HG02943 (cell line): ENCODE measurements around the gene KDM8.
"Not testable (repeated sequence)": the region's sequence is repeated elsewhere in the genome, so short reads cannot be mapped to it uniquely, and the experiment has no call there.

Source experiments
- ATAC-seq: cut with Tn5 transposase; IDR thresholded peaks from one replicate; pipeline ENCODE4 v1.9.1; 2021; ENCODE audit warnings: mild to moderate bottlenecking, low read depth, moderate library complexity; ENCODE audit not compliant: unreplicated experiment

The KDM8 gene

GRCh38 chr16:27190316-27190871, 12.9 kb upstream of the KDM8 start:
- no peak for ATAC-seq

- no peak for ATAC-seq
Observed at GRCh38 chr16:27191352-27191924, 11.9 kb upstream of the KDM8 start.

GRCh38 chr16:27193300-27193990, 9.9 kb upstream of the KDM8 start:
- no peak for ATAC-seq

GRCh38 chr16:27195076-27195741, 8.1 kb upstream of the KDM8 start:
- no peak for ATAC-seq

GRCh38 chr16:27195941-27196595, 7.3 kb upstream of the KDM8 start:
- no peak for ATAC-seq

GRCh38 chr16:27197004-27197403, 6.3 kb upstream of the KDM8 start:
- no peak for ATAC-seq

GRCh38 chr16:27198451-27199234, 4.7 kb upstream of the KDM8 start:
- ATAC-seq: no peak

- ATAC-seq: no peak
Observed at GRCh38 chr16:27199235-27199586, 4.1 kb upstream of the KDM8 start.

GRCh38 chr16:27199736-27200135, 3.6 kb upstream of the KDM8 start:
- no peak for ATAC-seq

GRCh38 chr16:27200914-27201313, 2.4 kb upstream of the KDM8 start:
- not testable (repeated sequence) for ATAC-seq

- peak; percentile 57 for ATAC-seq
Observed at GRCh38 chr16:27202923-27203506, 311 bp upstream of the KDM8 start.

- no peak for ATAC-seq
Observed at GRCh38 chr16:27204312-27204915, 1.1 kb downstream of the KDM8 start.

- ATAC-seq: no peak
Observed at GRCh38 chr16:27205423-27206065, 2.2 kb downstream of the KDM8 start.

- not testable (repeated sequence) for ATAC-seq
Observed at GRCh38 chr16:27207121-27207520, 3.8 kb downstream of the KDM8 start.

- ATAC-seq: no peak
Observed at GRCh38 chr16:27208081-27208680, 4.9 kb downstream of the KDM8 start.

GRCh38 chr16:27208796-27209195, 5.5 kb downstream of the KDM8 start:
- ATAC-seq: no peak

GRCh38 chr16:27209591-27209990, 6.3 kb downstream of the KDM8 start:
- no peak for ATAC-seq

GRCh38 chr16:27210174-27210573, 6.8 kb downstream of the KDM8 start:
- ATAC-seq: no peak

- no peak for ATAC-seq
Observed at GRCh38 chr16:27211026-27211425, 7.7 kb downstream of the KDM8 start.
